LNCAP (cell line): ENCODE measurements around the gene CTSH.

ENCODE experiments used
- CTCF ChIP-seq: fragments of 450-650 bp; IDR thresholded peaks from 2 replicates; pipeline ENCODE4 v1.5.1; 2017; ENCODE audit warnings: mild to moderate bottlenecking

CTSH gene

GRCh38 chr15:78956937-78957336, 12.1 kb upstream of the CTSH start:
- TF ChIP-seq CTCF = no peak

DNA sequence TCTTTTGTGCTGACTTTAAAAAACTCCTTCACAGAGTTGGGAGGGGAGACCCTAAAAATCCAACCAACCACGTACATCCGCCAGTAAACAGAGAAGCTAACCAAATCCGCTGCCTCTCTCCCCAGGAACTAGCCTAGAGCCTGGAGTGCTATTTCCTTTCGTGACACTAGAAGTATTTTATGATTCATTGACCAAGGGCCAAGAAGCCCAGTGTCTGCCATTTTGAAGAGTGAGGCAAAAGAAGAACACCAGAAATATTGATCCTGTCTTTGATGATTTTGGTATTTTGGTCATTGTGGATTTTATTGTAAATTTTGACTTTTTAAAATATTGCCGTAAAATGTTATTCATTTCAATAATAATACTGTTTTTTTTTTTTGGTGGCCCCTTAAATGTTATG, 10.5 kb upstream of the CTSH start:
- TF ChIP-seq CTCF = no peak

DNA sequence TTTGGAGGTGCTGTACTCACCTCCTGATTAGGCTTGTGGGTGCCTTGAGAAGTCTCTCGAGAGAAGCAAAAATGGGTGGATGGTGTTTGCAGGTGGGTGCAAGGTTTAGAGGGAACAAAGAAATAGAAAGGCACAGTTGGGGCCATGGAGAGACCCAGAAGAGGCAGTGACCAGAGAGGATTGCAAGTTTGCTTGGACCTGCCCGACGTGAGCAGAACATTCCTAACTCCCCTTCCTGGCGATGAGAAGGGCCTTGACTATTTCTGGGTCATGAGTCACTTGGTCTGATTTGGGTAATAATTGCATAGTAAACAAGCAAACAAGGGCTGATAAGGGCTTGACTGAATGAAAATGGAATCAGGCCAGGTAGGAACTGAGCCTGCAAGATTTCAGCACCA, 7.0 kb upstream of the CTSH start:
- TF ChIP-seq CTCF = no peak

- no peak; the same call in 1 of the 2 replicates for TF ChIP-seq CTCF
These were observed 6.3 kb upstream of the CTSH start for GRCh38 chr15:78950902-78951840.

GRCh38 chr15:78950343-78950742, 5.5 kb upstream of the CTSH start:
- TF ChIP-seq CTCF = no peak

DNA sequence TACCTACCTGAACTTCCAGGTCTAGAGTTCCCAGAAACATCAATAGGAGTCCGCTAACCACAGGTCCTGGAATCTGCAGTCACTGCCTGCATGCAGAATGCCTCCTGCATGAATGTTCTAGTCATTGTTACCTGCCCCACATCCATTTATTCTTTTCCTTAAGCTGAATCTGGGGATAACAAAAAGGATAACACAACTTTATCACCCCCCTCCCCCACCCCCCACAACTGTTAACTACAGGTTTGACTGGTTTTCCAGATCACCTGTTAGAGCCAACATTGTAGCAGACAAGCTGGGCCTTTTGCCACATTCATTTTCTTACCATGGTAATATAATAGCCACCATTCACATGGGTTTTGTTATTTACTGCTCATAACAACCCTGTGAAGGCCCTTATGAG, 4.6 kb upstream of the CTSH start:
- TF ChIP-seq CTCF = no peak

- no peak for TF ChIP-seq CTCF
These were observed 2.7 kb upstream of the CTSH start for GRCh38 chr15:78947506-78947905.
